Transverse colon (tissue), 3 donors: ENCODE results near the gene ERFE.

ENCODE experiments used
- CTCF ChIP-seq, 5 experiments: fragments of 200-600 bp in 3 of 5; fragments of 450-650 bp in 2 of 5; sonication (generic) in 3 of 5; IDR thresholded peaks; 1 replicate in 2 of 5; 2 replicates in 3 of 5; pipeline ENCODE4 v1.5.1; 2016 to 2017; ENCODE audit warnings: antibody characterized with exemption in 5 of 5, inconsistent platforms in 3 of 5, mild to moderate bottlenecking in 2 of 5, moderate library complexity in 1 of 5
- EP300 ChIP-seq: sonication (generic); formaldehyde crosslinking; IDR thresholded peaks from one replicate; pipeline ENCODE4 v1.6.1; 2017; ENCODE audit warnings: antibody characterized with exemption, low read depth
- POLR2A ChIP-seq: fragments of 450-650 bp; IDR thresholded peaks from one replicate; pipeline ENCODE4 v1.6.1; 2016; ENCODE audit warnings: antibody characterized with exemption, mild to moderate bottlenecking, moderate library complexity

DNA sequence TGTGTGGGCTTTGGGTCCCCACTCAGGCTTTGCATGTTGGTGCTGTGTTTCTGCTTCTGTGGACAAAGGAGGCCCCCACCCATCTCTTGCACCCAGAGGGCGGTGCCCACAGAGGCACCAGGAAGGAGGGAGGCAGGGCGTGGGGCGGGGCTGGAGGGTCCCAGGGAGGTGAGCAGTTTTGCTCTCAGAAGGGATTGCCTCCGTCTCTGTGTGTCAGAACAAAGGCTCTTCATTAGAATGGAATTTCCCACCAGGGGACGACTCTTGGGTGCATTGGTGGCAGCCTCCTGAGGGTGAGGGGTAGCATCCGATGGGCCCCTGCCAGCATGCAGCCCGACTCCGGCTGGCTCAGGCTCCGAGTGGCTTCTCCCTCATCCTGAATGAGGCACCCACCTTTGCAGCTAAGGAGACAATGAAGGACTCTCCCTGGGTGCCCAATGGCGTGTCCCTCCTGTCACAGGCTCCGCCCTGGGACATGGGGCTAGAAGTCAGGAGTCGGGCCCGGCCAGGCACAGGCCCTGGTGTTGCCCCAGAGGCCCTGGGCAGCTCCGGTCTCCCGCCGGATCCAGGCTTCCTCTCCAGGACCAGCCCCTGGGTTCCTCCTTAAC, 7.0 kb upstream of the ERFE start:
- TF ChIP-seq CTCF (IDR thresholded peaks at IDR 0.05) (no peak), POLR2A (no peak), EP300 (no peak)
